ENCODE measurements around the gene MINK1. TPM values are rescaled to one million over a fixed set of nuclear protein-coding genes. Genes with fewer than 3 reads are reported as not detected.

MINK1 gene
- total RNA-seq, 1 donor from 2014 or later = 73.0 TPM

- H3K27me3 Mint-ChIP-seq (ENCODE audit: low read depth) = no peaks in the 10 kb centered on the region
- no peak for DNase-seq (ENCODE audit: low read depth, low spot score)
- H3K27ac Mint-ChIP-seq (ENCODE audit: unreplicated experiment) = no peak overlapping the region
- no peak for TF ChIP-seq CTCF (conservative IDR thresholded peaks at IDR 0.05)
- H3K4me3 Mint-ChIP-seq = no peak overlapping the region
- H3K36me3 Mint-ChIP-seq (ENCODE audit: low read depth) = no peaks in the 10 kb centered on the region
- peaks cover 33% of the 10 kb centered on the region for H3K4me1 Mint-ChIP-seq
- no peaks in the 10 kb centered on the region for H3K9me3 Mint-ChIP-seq
These were observed 17.1 kb downstream of the MINK1 start for GRCh38 chr17:4850246-4850645.

- Mint-ChIP-seq H3K27ac (ENCODE audit: unreplicated experiment) (no peak overlapping the region), H3K36me3 (ENCODE audit: low read depth) (no peaks in the 10 kb centered on the region), H3K27me3 (ENCODE audit: low read depth) (no peaks in the 10 kb centered on the region), H3K4me1 (peaks cover 35% of the 10 kb centered on the region), H3K9me3 (no peaks in the 10 kb centered on the region), H3K4me3 (no peak overlapping the region)
- no peak for DNase-seq (ENCODE audit: low read depth, low spot score)
- no peak for TF ChIP-seq CTCF (conservative IDR thresholded peaks at IDR 0.05)
These were observed 17.9 kb downstream of the MINK1 start for GRCh38 chr17:4851084-4851483.

GRCh38 chr17:4852567-4853207 lies 19.5 kb downstream of the MINK1 start:
- peaks cover 3% of the 10 kb centered on the region for H3K36me3 Mint-ChIP-seq (ENCODE audit: low read depth)
- no peak overlapping the region for H3K27ac Mint-ChIP-seq (ENCODE audit: unreplicated experiment)
- H3K9me3 Mint-ChIP-seq = no peaks in the 10 kb centered on the region
- peaks cover 51% of the 10 kb centered on the region for H3K4me1 Mint-ChIP-seq
- no peak for TF ChIP-seq CTCF (conservative IDR thresholded peaks at IDR 0.05)
- DNase-seq (ENCODE audit: low read depth, low spot score) = no peak
- H3K4me3 Mint-ChIP-seq = no peak overlapping the region
- no peaks in the 10 kb centered on the region for H3K27me3 Mint-ChIP-seq (ENCODE audit: low read depth)

GRCh38 chr17:4853208-4853671 lies 20.1 kb downstream of the MINK1 start:
- TF ChIP-seq CTCF (conservative IDR thresholded peaks at IDR 0.05) = no peak
- Mint-ChIP-seq H3K4me1 (peaks cover 56% of the 10 kb centered on the region), H3K27me3 (ENCODE audit: low read depth) (no peaks in the 10 kb centered on the region), H3K27ac (ENCODE audit: unreplicated experiment) (no peak overlapping the region), H3K9me3 (no peaks in the 10 kb centered on the region), H3K4me3 (no peak overlapping the region), H3K36me3 (ENCODE audit: low read depth) (peaks cover 3% of the 10 kb centered on the region)
- no peak for DNase-seq (ENCODE audit: low read depth, low spot score)

- Mint-ChIP-seq H3K4me1 (peaks cover 61% of the 10 kb centered on the region), H3K9me3 (no peaks in the 10 kb centered on the region), H3K4me3 (no peak overlapping the region), H3K36me3 (ENCODE audit: low read depth) (peaks cover 3% of the 10 kb centered on the region), H3K27me3 (ENCODE audit: low read depth) (no peaks in the 10 kb centered on the region), H3K27ac (ENCODE audit: unreplicated experiment) (peak overlapping the region; percentile 32)
- TF ChIP-seq CTCF (conservative IDR thresholded peaks at IDR 0.05) = no peak
- no peak for DNase-seq (ENCODE audit: low read depth, low spot score)
These were observed 21.1 kb downstream of the MINK1 start for GRCh38 chr17:4854111-4854681.
